Islet of Langerhans (tissue), 1 donor: ENCODE data around the gene CPA1.
"Not testable (repeated sequence)": the region's sequence is repeated elsewhere in the genome, so short reads cannot be mapped to it uniquely, and the experiment has no call there.

ENCODE experiments used
- FAIRE-seq: peaks from one replicate; lab custom pipeline; 2011; peaks lifted over from hg19 to GRCh38; lab: Jason Lieb, UNC

Gene CPA1

DNA sequence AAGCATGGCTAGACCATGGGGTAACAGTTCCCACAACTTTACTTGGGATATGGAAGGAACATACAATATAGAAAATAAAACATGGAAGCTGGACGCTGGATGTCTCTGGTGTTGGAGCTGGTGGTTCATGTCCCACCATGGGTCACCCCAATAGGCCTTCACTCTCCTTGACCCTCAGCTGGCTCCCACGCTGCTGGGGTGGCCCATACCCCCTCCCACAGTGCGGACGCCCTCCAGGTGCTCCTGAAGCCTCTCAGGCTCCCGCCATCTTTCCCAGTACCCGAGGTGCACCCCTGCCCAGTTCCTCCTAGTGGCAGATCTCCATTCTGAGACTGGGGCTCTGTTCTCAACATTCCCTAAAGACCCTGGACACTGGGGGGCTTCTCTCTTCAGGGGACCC lies 5.8 kb upstream of the CPA1 start:
- no peak for FAIRE-seq

DNA sequence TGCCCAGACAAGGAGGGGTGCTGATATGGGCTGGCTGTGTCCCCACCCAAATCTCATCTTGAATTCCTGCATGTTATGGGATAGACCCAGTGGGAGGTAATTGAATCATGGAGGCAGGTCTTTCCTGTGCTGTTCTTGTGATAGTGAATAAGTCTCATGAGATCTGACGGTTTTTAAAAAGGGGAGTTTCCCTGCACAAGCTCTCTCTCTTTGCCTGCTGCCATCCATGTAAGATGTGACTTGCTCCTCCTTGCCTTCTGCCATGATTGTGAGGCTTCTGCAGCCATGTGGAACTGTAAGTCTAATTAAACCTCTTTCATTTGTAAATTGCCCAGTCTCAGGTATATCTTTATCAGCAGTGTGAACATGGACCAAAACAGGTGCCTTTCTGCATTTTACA lies 3.8 kb upstream of the CPA1 start:
- not testable (repeated sequence) for FAIRE-seq

DNA sequence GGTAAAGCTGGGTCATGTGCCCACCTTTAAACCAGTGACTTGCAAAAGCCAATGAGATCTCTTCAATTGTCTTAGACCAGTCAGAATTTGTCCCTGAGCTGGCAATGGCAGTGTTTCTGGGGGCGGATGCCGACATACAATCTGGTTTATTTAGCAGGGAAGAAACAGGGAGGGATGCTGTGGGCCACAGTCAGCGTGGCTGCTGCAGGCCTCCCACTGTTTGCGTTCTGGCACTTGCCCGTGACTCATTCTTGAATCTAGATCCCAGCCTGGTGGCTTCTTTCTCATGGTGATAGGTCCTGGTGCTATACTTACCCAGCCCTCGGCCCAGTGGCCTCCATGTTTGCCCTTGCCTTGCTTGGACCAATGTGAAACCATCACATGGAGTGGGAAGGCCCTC lies 3.1 kb upstream of the CPA1 start:
- no peak for FAIRE-seq

DNA sequence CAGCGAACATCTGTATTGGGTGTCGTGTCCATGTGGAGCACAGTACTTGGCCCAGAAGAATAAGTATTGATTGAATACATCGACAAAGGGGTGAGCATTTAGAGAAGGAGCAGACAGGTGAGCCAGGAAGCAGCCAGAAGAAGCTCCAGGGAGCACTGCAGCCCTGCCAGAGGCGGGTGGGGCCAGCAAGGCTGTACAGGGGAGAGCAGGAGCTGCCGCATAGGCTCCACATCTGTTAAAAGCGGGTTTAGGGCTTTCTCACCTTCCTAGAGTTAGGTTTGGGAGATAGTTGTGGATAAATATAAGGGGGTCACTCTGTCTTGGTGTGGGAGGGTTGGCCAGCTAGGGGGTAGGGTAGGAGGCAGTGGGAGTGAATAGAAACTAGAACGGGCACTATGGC lies 1.3 kb upstream of the CPA1 start:
- no peak for FAIRE-seq

DNA sequence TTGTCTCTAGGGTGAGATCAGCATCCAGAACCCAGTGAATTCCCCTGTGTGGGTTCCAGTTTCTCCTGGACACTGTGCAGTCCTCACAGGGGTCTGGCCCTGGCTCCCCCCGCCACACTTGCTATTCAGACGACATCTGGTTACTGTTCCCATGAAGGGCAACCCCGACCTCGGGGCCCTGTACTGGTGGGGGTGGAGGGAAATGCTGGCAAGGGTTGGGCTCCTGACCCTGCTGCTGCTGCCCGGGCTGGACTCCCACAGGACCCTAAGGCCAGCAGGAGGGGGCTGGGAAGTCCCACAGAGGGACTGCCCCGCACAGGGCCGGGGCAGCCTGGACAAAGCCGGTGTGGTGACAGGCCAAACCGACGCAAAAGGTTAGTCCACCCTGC lies 768 bp upstream of the CPA1 start:
- no peak for FAIRE-seq

DNA sequence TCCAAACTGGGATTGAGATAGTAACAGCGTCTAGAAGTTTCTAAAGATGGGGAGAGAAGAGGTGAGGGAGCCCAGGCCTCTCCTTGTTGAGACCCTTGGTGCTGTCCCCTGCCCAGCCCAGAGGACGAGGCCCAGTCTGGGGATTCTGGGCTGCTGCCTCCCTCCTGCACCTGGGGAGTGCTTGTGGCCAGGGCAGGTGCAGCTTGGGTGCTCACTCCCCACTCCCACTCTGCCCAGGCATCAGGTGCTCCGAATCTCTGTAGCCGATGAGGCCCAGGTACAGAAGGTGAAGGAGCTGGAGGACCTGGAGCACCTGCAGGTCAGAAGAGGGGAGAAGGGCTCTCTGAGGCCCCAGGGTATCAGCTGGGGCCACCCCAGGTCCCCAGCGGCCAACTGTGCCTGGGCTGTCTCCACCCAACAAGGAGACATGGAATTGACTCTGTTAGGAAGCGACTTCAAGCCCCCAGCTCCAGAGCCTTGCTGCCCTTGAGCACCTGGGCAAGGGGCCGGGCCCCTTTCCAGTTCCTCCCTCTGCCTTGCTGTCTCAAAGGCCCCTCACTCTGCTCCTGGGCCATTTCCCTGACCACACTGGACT lies 664 bp downstream of the CPA1 start:
- no peak for FAIRE-seq

DNA sequence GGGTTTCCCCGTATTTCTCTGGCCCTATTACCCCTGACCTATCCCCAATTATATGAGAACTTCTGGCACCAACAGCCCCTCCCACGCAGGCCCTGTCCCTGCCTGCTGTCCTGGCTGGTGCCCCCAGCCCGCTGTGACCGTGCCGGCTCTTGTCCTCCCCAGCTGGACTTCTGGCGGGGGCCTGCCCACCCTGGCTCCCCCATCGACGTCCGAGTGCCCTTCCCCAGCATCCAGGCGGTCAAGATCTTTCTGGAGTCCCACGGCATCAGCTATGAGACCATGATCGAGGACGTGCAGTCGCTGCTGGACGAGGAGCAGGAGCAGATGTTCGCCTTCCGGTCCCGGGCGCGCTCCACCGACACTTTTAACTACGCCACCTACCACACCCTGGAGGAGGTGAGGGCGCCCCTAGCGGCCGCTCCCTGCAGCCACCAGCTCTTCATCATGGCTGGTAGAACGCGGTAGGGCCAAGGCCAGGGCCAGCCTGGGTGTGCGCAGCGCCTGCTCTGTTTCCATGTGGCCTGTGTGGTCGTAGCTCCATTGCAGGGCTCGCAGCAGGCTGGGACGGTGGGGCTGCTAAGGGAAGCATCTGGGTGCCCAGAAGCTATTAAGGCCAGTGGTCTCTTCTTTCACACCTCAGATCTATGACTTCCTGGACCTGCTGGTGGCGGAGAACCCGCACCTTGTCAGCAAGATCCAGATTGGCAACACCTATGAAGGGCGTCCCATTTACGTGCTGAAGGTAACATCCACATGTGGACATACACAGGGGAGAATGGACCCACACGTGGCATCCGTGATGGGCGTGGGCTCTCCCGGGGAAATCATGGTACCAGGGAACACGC lies 1.4 kb downstream of the CPA1 start:
- FAIRE-seq: no peak

DNA sequence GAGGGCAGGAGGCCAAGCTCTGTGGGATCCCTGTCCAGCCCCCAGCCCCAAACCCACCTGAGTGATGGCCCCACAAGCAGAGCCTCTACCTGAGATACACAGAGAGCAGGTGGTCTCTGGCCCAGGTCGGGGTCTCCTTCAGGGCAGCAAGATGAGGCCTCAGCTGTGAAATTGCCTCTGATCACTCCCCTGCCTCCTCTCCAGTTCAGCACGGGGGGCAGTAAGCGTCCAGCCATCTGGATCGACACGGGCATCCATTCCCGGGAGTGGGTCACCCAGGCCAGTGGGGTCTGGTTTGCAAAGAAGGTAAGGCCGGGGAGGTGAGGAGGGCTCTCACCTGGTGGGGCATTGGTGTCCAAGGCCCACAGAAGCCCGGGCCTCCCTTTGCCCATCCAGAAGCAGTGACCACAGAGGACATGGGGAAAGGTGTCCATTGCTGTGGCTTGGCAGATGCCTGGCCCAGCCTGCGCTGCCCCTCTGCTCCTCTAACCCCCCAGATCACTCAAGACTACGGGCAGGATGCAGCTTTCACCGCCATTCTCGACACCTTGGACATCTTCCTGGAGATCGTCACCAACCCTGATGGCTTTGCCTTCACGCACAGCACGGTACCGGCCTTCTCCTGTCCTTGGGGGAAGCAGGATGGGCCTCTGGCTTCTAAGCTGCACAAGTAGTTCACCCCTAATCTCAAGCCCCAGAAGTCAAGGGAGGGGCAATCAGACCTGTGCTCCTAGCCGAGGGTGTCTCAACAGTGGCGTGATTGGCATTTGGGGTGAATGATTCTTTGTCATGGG lies 3.1 kb downstream of the CPA1 start:
- FAIRE-seq: no peak

DNA sequence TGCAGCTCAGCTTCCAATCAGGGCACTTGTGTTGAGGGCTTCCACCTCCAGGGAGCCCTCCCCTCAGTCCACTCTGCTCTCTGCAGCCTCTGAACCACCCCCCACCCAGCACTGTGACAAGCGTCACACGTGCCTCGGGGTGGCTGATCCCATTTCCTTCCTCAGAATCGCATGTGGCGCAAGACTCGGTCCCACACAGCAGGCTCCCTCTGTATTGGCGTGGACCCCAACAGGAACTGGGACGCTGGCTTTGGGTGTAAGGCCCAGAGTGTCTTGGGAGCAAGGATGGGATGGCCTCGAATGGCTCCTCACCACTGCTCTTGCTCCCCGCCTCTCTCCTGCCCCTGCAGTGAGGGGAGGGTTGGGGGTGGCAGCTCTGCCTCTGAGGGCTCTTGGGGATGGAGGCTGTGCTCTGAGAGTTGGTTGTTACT lies 4.1 kb downstream of the CPA1 start:
- no peak for FAIRE-seq

DNA sequence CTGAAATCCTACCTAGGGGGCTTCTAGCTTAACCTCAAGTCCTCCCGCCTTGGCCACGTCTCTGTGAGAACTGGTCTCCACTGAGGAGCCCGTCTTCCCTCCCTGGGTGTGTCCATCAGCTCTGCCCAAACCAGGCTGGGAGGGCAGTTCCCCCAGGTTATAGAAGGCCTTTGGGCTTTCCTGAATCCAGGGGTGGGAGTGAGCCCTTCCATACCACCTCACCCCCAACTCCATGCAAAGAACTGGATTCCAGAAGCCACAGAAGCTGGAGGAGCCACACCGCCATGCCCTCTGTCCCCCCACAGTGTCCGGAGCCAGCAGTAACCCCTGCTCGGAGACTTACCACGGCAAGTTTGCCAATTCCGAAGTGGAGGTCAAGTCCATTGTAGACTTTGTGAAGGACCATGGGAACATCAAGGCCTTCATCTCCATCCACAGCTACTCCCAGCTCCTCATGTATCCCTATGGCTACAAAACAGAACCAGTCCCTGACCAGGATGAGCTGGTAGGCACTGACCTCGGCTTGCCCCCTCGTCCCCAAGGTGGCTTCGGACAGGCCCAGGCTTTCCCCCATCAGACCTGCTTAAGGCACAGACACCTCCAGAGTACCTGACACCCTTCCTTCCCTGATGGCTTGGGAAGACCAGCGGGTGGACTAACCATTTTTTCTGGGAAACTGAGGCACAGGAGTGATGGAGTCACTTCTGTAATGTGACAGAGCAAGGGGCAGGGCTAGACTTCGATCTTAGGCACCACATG lies 4.7 kb downstream of the CPA1 start:
- no peak for FAIRE-seq

DNA sequence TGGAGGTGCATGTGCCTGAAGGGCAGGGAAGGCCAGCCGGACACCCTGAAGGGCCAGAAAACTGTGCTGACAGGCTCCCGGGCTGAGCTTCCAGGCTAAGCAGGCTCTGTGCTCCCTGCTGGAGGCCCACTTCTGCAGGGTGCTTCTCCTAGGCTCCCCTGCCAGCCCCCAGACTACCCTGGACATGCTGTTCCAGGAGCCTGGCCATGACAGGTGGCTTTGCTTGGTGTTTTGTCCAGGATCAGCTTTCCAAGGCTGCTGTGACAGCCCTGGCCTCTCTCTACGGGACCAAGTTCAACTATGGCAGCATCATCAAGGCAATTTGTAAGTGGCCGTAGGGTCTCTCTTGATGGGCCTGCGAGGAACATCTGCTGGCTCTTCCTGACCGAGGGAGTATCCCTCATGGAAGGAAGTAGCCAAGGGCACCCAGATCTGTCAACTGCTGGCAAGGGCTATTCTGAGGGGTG lies 5.3 kb downstream of the CPA1 start:
- FAIRE-seq: no peak

DNA sequence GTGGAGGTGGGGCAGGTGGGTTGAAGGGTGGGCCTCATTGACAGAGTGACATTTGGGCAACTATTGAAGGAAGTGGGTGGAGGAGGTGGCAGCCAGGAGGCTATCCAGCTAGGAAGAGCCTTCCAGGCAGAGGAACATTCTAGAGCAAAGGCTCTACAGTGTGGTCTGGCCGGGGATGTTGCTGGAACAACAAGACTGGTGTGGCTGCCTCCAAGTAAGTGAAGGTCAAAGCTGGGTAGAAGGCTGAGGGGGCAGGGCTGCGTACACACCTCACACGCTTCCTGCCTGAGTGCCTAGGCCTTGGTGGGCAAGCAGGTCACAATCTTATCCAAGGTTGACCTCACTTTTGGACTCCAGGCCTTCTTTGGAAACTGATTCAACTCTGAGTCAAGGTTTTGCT lies 6.6 kb downstream of the CPA1 start:
- no peak for FAIRE-seq

DNA sequence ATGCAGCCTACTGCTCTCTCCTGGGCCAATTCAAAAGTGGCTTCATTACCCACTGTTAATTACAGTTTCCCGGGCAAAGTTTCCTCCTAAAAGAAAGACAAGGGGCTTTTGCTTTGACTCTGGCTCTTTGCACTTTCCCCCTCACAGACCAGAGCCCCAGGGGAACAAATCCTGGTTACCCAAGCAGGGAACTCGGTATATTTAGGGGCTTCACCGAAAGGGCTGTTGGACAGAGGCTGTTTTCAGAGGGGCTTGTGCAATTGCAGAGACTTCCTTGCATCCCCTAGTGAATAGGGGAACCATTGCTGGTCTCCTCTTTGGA lies 7.0 kb downstream of the CPA1 start:
- no peak for FAIRE-seq

DNA sequence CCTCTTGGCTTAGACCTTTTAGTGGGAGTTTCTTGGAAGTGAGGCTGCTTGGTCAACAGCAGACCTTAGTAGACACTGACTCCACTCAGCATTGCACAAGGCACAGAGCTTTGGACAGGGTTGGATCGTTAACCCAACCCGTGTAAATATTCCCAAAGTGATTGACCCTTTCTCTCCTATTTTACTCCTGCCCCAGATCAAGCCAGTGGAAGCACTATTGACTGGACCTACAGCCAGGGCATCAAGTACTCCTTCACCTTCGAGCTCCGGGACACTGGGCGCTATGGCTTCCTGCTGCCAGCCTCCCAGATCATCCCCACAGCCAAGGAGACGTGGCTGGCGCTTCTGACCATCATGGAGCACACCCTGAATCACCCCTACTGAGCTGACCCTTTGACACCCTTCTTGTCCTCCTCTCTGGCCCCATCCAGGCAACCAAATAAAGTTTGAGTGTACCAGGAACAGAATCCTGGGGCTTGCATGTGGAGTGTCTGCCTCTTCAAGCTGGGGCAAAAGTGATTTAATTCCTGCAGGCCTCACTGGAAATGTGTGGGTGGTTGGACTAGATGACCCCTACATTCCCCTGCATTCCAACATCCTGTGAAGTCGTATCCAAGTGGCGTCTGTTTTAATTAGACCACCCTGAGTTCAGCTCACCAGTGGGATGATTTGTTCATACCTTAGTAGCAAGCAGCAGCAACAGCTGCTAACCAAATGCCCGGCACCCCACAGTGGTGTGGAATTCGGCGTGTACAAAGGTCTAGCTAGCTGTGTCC lies 7.5 kb downstream of the CPA1 start:
- FAIRE-seq: no peak

DNA sequence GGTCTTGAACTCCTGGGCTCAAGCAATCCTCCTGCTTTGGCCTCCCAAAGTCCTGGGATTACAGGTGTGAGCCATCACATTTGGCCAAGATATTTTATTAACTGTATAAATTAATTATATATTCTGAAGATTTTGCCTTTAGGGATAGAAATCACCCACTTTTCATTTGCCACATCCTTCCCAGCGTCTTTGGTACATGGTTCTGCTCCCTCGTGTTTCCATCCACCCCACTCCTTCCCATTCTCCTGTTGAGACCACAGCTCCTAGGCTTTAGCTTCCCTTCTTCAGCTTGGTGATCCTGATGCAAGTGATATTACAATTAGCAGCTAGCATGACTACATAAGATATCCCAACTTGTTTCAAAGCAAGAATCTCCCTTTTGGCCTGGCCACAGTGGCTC lies 8.4 kb downstream of the CPA1 start:
- FAIRE-seq: no peak

DNA sequence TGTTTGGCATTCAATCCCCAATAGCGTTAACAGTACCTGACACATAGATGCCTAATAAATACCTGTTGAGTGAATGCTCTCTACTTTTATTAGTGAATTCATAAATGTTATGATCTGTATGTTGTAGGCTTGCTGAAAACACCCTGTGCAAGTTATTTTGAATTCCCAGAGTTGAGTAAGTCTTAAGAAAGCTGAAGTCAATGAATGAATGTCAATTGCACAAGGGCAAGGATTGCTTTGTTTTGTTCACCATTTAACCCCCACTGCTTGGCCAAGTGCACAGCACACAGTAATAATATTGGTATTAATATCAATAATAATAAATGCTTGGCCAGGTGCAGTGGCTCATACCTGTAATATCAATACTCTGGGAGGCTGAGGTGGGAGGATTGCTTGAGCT lies 10.2 kb downstream of the CPA1 start:
- no peak for FAIRE-seq

DNA sequence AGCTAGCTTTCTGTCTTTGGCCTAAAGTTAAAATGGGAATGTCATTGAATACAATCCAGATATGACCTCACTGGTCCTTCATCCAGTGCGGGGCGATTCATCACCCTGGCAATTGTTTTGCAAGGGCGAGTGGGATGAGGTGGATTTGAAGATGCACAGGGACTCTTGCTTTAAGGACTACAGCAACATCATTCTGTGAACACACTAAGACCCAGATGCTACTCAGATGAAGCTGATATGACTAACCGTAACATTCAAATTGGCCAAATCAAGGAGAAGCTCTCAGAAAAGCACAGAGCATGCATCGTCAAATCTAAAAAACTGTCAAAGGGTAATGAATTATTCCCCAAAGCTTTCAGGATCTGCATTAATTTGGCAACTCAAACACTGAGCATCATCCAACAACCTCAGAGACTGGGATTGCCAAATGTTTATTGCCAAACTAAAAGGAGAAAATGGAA lies 12.8 kb downstream of the CPA1 start:
- FAIRE-seq: no peak

DNA sequence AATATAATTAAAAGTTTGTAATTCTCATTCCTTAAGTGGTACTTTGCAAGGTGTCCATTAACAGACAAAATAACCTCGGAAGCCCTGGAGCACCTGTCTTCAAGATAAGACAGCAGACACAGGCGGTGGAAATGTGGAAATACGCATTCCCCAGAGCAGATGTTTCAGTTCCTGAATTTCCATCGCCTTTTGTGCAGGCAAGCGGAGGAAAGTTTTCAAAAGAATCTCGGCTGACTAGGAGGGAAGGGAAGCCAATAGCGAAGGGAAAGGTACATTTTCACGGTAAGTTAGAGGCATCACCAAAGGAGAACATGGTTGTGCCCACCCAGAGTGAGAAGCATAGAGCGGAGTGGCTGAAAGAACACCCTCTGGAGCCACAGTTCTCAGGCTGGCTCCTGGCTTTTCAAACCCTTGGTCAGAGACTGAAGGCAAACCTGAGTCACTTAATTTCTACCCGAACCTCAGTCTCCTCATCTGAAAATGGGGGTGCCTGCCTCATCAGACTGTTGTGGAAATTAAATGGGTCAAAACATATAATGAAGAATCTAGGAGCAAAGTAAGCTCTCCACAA lies 13.6 kb downstream of the CPA1 start:
- FAIRE-seq: no peak

DNA sequence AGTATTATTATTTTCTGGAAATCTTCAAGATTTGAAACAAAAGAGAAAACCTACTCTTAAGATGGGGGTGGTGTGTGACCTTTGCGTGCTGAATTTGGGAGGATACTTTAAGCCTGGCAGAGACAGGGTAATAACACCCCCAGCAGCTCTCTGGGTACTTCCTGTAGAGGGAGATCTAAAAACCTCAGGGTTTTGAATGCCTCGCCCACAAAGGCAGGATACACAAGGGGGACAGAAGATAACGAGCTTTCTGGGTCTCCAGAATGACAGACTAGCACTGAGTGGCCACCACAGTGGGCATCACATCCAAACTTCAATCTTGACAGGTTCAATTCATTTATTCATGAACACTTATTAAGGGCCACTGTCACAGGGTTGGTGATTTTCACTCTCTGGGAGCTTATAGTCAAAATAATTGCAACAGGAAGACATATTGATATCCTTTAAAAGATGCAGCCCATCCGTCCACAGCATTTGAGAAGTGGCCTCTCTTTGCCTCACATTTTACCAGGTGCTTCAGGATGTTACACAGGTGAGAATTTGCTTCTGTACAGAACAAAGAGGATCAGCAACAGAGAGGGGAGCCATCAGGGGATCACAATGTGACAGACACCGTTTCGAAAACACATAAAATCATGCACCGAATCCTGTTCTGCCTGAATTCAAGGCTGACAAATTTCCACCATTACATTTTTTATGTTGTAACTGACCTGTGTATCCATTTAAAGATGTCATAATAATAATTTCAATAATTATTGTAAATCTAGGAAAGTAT lies 14.3 kb downstream of the CPA1 start:
- FAIRE-seq: no peak

DNA sequence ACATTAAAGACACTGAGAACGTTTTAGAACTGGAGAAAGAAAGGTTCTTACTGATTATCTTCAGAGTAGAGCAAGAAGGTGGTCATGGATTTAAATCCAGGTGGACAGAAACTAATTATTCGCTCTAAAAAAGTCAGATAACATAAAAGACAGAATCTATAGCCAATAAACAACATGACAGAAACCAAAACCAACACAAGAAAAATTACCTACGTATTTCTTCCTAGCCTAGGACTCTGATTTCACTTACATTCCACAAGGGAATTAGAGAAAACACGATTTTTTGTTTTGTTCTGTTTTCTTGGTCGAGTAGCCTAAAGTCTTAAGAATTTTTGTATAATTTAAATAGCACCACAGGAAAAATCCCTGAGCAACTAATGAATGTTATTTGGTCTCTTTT lies 15.1 kb downstream of the CPA1 start:
- no peak for FAIRE-seq

DNA sequence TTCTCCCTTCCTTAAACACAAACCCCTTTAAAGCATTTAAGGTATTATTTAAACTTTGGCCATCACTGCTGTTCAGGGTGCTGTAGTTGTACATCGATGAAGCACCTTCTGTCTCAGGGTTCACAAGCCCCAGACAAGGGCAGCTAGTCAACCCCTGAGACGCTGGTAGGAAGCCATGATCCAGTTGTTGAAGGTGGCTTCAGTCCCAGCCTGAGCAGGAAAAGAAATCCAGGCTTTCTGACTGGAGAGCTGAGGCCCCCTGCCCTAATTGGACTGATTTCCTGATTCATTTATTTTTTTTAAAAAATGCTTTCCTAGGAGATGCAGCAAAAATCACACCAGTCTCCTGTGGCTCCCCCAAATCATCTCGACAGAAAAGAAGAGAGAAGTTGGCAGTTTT lies 15.8 kb downstream of the CPA1 start:
- FAIRE-seq: no peak
